B cell (primary cell): Measurements from ENCODE around the gene ATG7. TPM values are rescaled to one million over a fixed set of nuclear protein-coding genes. Genes with fewer than 3 reads are reported as not detected.

ENCODE experiments used
- ATAC-seq: fragments of 200-7000 bp; cut with Tn5 transposase; one replicate; pipeline ENCODE4 v1.10.0; 2021; ENCODE audit warnings: low read depth, mild to moderate bottlenecking, moderate number of reproducible peaks, moderate library complexity
- CTCF ChIA-PET: fragments of 350-600 bp; sonication (Branson Sonifier 250); formaldehyde crosslinking; loops from one replicate; lab custom pipeline; 2021; ENCODE audit warnings: antibody characterized with exemption, inconsistent platforms; lab: Charles Lee
- POLR2A ChIA-PET: fragments of 350-600 bp; sonication (Branson Sonifier 250); formaldehyde crosslinking; loops from one replicate; lab custom pipeline; 2021; ENCODE audit warnings: antibody characterized with exemption; lab: Charles Lee
- DNase-seq: peaks from one replicate; pipeline ENCODE4 v3.0.0; 2013
- H2AFZ ChIP-seq: 2 replicates; pipeline ENCODE4 v1.6.1; 2012; ENCODE audit warnings: mild to moderate bottlenecking, low read depth, low read length; ENCODE audit not compliant: insufficient read depth, poor library complexity, severe bottlenecking
- H3K27ac ChIP-seq, 2 donors: 1 replicate in 1 of 2; 2 replicates in 1 of 2; pipeline ENCODE4 v1.5.1; 2012 to 2013; ENCODE audit warnings: low read length in 2 of 2, mild to moderate bottlenecking in 2 of 2, moderate library complexity in 1 of 2
- H3K27me3 ChIP-seq, 4 experiments: fragments of 200-600 bp in 1 of 4; sonication (generic) in 1 of 4; replicated peaks in 1 of 4; 1 replicate in 2 of 4; 2 replicates in 2 of 4; pipeline versions ENCODE4 v1.6.1 to v1.7.0; 2013 to 2016; ENCODE audit warnings: low read length in 3 of 4, mild to moderate bottlenecking in 2 of 4, mixed read lengths in 1 of 4, moderate library complexity in 1 of 4; ENCODE audit not compliant: insufficient read depth in 4 of 4, control insufficient read depth in 3 of 4; ENCODE audit errors: control extremely low read depth in 1 of 4
- H3K36me3 ChIP-seq, 2 experiments: replicated peaks in 1 of 2; 1 replicate in 1 of 2; 2 replicates in 1 of 2; pipeline versions ENCODE4 v1.6.1 to v1.7.1; 2013; ENCODE audit warnings: low read length in 1 of 2; ENCODE audit not compliant: insufficient read depth in 2 of 2, control insufficient read depth in 1 of 2; ENCODE audit errors: control extremely low read depth in 1 of 2, extremely low read depth in 1 of 2
- H3K4me1 ChIP-seq, 2 donors: fragments of 200-600 bp in 1 of 2; sonication (generic) in 1 of 2; 1 replicate in 1 of 2; 2 replicates in 1 of 2; pipeline versions ENCODE4 v1.5.1 to v1.6.1; 2013 to 2017; ENCODE audit warnings: low read length in 2 of 2; ENCODE audit not compliant: control insufficient read depth in 2 of 2, insufficient read depth in 2 of 2
- H3K4me2 ChIP-seq: replicated peaks from 2 replicates; pipeline ENCODE3; 2012; ENCODE audit warnings: mild to moderate bottlenecking, low read depth, low read length; ENCODE audit not compliant: poor library complexity, severe bottlenecking
- H3K4me3 ChIP-seq, 5 experiments: fragments of 200-600 bp in 1 of 5; sonication (generic) in 1 of 5; 1 replicate in 3 of 5; 2 replicates in 2 of 5; pipeline versions ENCODE4 v1.5.1 to v1.7.0; 2011 to 2016; ENCODE audit warnings: low read length in 4 of 5, mild to moderate bottlenecking in 4 of 5, low read depth in 2 of 5, control low read depth in 1 of 5, moderate library complexity in 1 of 5; ENCODE audit not compliant: insufficient read depth in 1 of 5; ENCODE audit errors: control extremely low read depth in 1 of 5, extremely low read depth in 1 of 5
- H3K79me2 ChIP-seq: fragments of 200-600 bp; sonication (generic); one replicate; pipeline ENCODE4 v1.6.0; 2016; ENCODE audit warnings: low read length; ENCODE audit not compliant: control insufficient read depth, insufficient read depth
- H3K9ac ChIP-seq: fragments of 200-600 bp; sonication (generic); 2 replicates; pipeline ENCODE4 v1.6.1; 2017; ENCODE audit warnings: mild to moderate bottlenecking, low read length, moderate library complexity
- H3K9me3 ChIP-seq, 3 donors: one replicate each; pipeline versions ENCODE4 v1.6.1 to v1.7.1; 2013; ENCODE audit warnings: low read length in 2 of 3; ENCODE audit not compliant: control insufficient read depth in 2 of 3, insufficient read depth in 1 of 3; ENCODE audit errors: control extremely low read depth in 1 of 3
- H4K20me1 ChIP-seq: 2 replicates; pipeline ENCODE4 v1.6.0; 2012; ENCODE audit warnings: mild to moderate bottlenecking, low read length; ENCODE audit not compliant: insufficient read depth, control insufficient read depth, poor library complexity, severe bottlenecking
- H3K27ac Mint-ChIP-seq: one replicate; pipeline ENCODE4 v1.8.0; 2021; ENCODE audit warnings: mixed read lengths
- H3K27me3 Mint-ChIP-seq: one replicate; pipeline ENCODE4 v1.8.0; 2021; ENCODE audit warnings: mixed read lengths
- H3K4me1 Mint-ChIP-seq: one replicate; pipeline ENCODE4 v1.8.0; 2021; ENCODE audit warnings: mixed read lengths
- H3K4me3 Mint-ChIP-seq: one replicate; pipeline ENCODE4 v1.8.0; 2021; ENCODE audit warnings: mixed read lengths
- H3K9me3 Mint-ChIP-seq: one replicate; pipeline ENCODE4 v1.8.0; 2022; ENCODE audit warnings: mixed read lengths; ENCODE audit not compliant: insufficient read depth
- CTCF ChIP-seq: fragments of 200-600 bp; IDR thresholded peaks from one replicate; pipeline ENCODE4 v1.8.0; 2022; ENCODE audit warnings: antibody characterized with exemption, mild to moderate bottlenecking
- EZH2 ChIP-seq: IDR thresholded peaks from 2 replicates; pipeline ENCODE4 v1.6.1; 2012; ENCODE audit warnings: borderline replicate concordance, low read depth, mild to moderate bottlenecking, moderate library complexity, low read length; ENCODE audit not compliant: insufficient read depth, poor library complexity, severe bottlenecking
- WGBS: methylation state at CpG from one replicate; pipeline ENCODE4 v1.1.5; 2013; ENCODE audit warnings: missing lambda C conversion rate; ENCODE audit not compliant: insufficient coverage; 5-methylcytosine and 5-hydroxymethylcytosine counted together
- intact Hi-C: fragments of 100-400 bp; cut with micrococcal nuclease; formaldehyde crosslinking; loops from one replicate; pipeline ENCODE4 v1.10.0; 2022
- polyA plus RNA-seq: library from polyadenylated mRNA; depleted of rRNA; stranded (reverse); fragments of >200 nt; gene quantifications from 2 replicates; pipeline ENCODE4 v1.2.3, GENCODE V29; 2012
- total RNA-seq, 2 donors: library from RNA; stranded (reverse); fragments of 120-200 nt in 1 of 2; gene quantifications; 1 replicate in 1 of 2; 2 replicates in 1 of 2; pipeline versions ENCODE4 v1.2.3 to v1.2.4, GENCODE V29; 2013 to 2022

ATG7 gene
- total and polyA plus RNA-seq, 2 donors (not counting 1 experiment from before 2014, with no cell fraction given): 13.9 to 66.4 TPM

GRCh38 chr3:11580645-11581044, 308.4 kb downstream of the ATG7 start:
- no peaks in the 10 kb centered on the region for H3K9me3 Mint-ChIP-seq
- peaks cover 49% of the 10 kb centered on the region for H4K20me1 ChIP-seq

More at GRCh38 chr3:11580645-11581044, 308.4 kb downstream of the ATG7 start:
- H3K27ac Mint-ChIP-seq: no peak overlapping the region
- no peaks in the 10 kb centered on the region for H3K27me3 ChIP-seq
- H3K4me3 ChIP-seq: no peak overlapping the region
- ChIA-PET CTCF (interaction anchor here (0.7 kb wide), 1 partner anchor 318 kb away, joined by 5 read pairs; no protein-coding TSS in a partner anchor), POLR2A (no interaction called here)
- intact Hi-C loops: no loop called here
- DNase-seq: no peak
- no peak overlapping the region for H3K27ac ChIP-seq
- peaks cover 18 to 19% of the 10 kb centered on the region in 2 donors for H3K4me1 ChIP-seq
- H3K4me2 ChIP-seq: no peak overlapping the region
- peaks cover 94% of the 10 kb centered on the region for H3K79me2 ChIP-seq
- H3K27me3 Mint-ChIP-seq: no peaks in the 10 kb centered on the region
- H3K9me3 ChIP-seq: peaks cover 0 to 2% (median 0%) of the 10 kb centered on the region in 3 donors
- no peak for ATAC-seq
- no peak overlapping the region for H3K9ac ChIP-seq
- H3K4me3 Mint-ChIP-seq: no peak overlapping the region
- TF ChIP-seq CTCF: no peak
- no peak for TF ChIP-seq EZH2
- H3K36me3 ChIP-seq: peaks cover 1 to 4% of the 10 kb centered on the region in 2 experiments
- no peak overlapping the region for H2AFZ ChIP-seq
- peaks cover 46% of the 10 kb centered on the region for H3K4me1 Mint-ChIP-seq
- no CpG with 5 or more reads among the region's 2 CpGs for WGBS
